ENCODE measurements around the gene SYT8. TPM values are rescaled to one million over a fixed set of nuclear protein-coding genes. Genes with fewer than 3 reads are reported as not detected.

SYT8 gene
- total RNA-seq, 2 donors from 2014 or later = 1.7 to 4.1 TPM

DNA sequence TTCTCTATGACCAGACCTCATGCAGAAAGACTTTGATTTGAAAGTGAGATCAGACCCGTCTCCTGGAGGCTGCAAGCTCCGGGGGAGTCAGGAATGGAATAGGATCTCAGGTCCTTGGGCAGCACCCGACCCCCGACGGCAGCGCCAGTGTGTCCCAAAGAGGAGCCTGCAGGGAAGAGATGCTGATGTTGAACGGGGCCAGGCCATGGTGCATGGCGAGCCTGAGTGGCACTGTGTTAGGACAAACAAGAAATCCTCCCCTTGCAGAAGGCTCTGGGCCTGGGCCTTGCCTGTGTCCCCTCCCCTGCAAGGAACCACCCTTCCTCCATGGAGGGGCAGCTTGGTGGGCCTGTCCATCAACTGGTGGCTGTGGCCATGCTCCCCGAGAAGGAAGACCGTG lies 20.1 kb upstream of the SYT8 start:
- WGBS = 82% methylated on average over 10 of the region's 10 CpGs
- H3K36me3 ChIP-seq = no peaks in the 10 kb centered on the region
- no peak for DNase-seq (ENCODE audit: low spot score)
- H3K27me3 ChIP-seq (replicated peaks; ENCODE audit: insufficient read depth) = no peaks in the 10 kb centered on the region
- TF ChIP-seq POLR2A (IDR thresholded peaks at IDR 0.05) = no peak
- TF ChIP-seq POLR2AphosphoS5 (IDR thresholded peaks at IDR 0.05) = no peak
- TF ChIP-seq, protein P1, sequence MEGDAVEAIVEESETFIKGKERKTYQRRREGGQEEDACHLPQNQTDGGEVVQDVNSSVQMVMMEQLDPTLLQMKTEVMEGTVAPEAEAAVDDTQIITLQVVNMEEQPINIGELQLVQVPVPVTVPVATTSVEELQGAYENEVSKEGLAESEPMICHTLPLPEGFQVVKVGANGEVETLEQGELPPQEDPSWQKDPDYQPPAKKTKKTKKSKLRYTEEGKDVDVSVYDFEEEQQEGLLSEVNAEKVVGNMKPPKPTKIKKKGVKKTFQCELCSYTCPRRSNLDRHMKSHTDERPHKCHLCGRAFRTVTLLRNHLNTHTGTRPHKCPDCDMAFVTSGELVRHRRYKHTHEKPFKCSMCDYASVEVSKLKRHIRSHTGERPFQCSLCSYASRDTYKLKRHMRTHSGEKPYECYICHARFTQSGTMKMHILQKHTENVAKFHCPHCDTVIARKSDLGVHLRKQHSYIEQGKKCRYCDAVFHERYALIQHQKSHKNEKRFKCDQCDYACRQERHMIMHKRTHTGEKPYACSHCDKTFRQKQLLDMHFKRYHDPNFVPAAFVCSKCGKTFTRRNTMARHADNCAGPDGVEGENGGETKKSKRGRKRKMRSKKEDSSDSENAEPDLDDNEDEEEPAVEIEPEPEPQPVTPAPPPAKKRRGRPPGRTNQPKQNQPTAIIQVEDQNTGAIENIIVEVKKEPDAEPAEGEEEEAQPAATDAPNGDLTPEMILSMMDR (IDR thresholded peaks at IDR 0.05) = no peak
- intact Hi-C loops (cut with DNase I) = no loop called here
- H3K9me3 ChIP-seq = no peaks in the 10 kb centered on the region
- H3K4me3 ChIP-seq = no peak overlapping the region
- H3K27ac ChIP-seq = no peak overlapping the region
- H3K4me1 ChIP-seq (replicated peaks) = no peaks in the 10 kb centered on the region

DNA sequence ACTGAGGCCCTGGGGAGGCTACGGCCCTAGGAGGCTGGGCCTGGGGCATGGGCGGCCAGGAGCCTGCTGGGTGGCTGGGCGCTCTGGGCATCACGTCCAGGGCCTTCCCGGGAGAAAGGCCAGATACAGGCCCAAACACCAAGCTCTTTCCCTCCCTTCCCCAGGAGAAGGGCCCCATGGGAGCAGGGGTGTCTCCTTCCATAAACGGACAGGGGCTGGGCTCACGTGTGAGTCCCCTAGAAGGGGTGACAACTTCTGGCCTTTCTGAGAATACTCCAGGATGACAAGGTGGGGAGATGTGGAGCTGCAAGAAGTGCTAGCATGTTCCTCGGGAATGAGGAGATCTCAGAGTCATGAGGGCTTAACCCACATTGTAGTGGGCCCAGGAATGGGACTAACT lies 19.5 kb upstream of the SYT8 start:
- no peak overlapping the region for H3K4me3 ChIP-seq
- no peaks in the 10 kb centered on the region for H3K36me3 ChIP-seq
- TF ChIP-seq, protein P1 (IDR thresholded peaks at IDR 0.05) = no peak
- TF ChIP-seq POLR2AphosphoS5 (IDR thresholded peaks at IDR 0.05) (no peak), POLR2A (IDR thresholded peaks at IDR 0.05) (no peak)
- H3K9me3 ChIP-seq = no peaks in the 10 kb centered on the region
- 93% methylated on average over 5 of the region's 8 CpGs for WGBS
- H3K27me3 ChIP-seq (replicated peaks; ENCODE audit: insufficient read depth) = no peaks in the 10 kb centered on the region
- DNase-seq (ENCODE audit: low spot score) = no peak
- no peak overlapping the region for H3K27ac ChIP-seq
- H3K4me1 ChIP-seq (replicated peaks) = no peaks in the 10 kb centered on the region
- intact Hi-C loops (cut with DNase I) = no loop called here

DNA sequence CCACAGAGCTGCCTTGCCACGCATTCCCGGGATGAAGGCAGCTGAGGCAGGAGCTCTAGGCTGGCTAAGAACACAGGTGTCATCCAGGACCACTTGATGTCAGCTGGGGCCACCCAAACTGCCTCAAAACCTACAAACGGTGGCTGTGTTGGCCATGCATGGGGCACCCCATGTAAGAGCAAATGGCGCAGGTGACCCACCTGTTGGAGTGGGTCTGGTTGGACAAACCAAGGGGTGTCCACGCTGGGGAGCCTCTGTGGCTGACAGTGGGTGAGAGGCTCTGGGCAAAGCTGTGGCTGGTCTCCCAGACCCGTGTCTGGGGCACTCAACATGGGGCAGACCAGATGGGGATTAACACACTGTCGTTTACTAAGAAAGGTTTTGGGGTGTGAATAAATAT lies 19.0 kb upstream of the SYT8 start:
- DNase-seq (ENCODE audit: low spot score) = no peak
- Histone ChIP-seq H3K27ac (no peak overlapping the region), H3K27me3 (replicated peaks; ENCODE audit: insufficient read depth) (no peaks in the 10 kb centered on the region), H3K4me3 (no peak overlapping the region), H3K36me3 (no peaks in the 10 kb centered on the region), H3K9me3 (no peaks in the 10 kb centered on the region), H3K4me1 (replicated peaks) (no peaks in the 10 kb centered on the region)
- TF ChIP-seq POLR2A (IDR thresholded peaks at IDR 0.05) = no peak
- TF ChIP-seq, protein P1 (IDR thresholded peaks at IDR 0.05) = no peak
- no peak for TF ChIP-seq POLR2AphosphoS5 (IDR thresholded peaks at IDR 0.05)
- intact Hi-C loops (cut with DNase I) = no loop called here
- WGBS = 92% methylated on average over 7 of the region's 7 CpGs

DNA sequence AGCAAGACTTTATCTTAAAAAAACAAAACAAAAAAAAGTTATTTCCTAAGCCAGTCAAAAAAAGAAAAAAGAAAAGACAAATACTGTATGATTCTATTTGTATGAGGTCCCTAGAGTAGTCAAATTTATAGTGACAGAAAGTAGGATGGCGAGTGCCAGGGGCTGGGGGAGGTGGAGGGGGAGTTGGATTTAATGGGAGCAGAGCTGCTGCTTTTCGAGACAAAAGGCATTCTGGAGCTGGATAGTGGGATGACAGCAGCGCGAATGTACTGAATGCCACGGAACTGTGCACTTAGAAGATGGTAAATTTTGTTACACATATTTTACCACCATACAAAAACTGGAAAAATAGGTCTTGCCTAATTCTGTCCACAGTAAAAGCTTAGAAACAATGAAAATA lies 17.8 kb upstream of the SYT8 start:
- no peak for TF ChIP-seq POLR2A (IDR thresholded peaks at IDR 0.05)
- TF ChIP-seq, protein P1 (IDR thresholded peaks at IDR 0.05) = no peak
- TF ChIP-seq POLR2AphosphoS5 (IDR thresholded peaks at IDR 0.05) = no peak
- no peaks in the 10 kb centered on the region for H3K9me3 ChIP-seq
- 57% methylated on average over 5 of the region's 5 CpGs for WGBS
- no peaks in the 10 kb centered on the region for H3K27me3 ChIP-seq (replicated peaks; ENCODE audit: insufficient read depth)
- no peak overlapping the region for H3K4me3 ChIP-seq
- intact Hi-C loops (cut with DNase I) = no loop called here
- H3K36me3 ChIP-seq = no peaks in the 10 kb centered on the region
- no peak for DNase-seq (ENCODE audit: low spot score)
- H3K27ac ChIP-seq = no peak overlapping the region
- no peaks in the 10 kb centered on the region for H3K4me1 ChIP-seq (replicated peaks)

DNA sequence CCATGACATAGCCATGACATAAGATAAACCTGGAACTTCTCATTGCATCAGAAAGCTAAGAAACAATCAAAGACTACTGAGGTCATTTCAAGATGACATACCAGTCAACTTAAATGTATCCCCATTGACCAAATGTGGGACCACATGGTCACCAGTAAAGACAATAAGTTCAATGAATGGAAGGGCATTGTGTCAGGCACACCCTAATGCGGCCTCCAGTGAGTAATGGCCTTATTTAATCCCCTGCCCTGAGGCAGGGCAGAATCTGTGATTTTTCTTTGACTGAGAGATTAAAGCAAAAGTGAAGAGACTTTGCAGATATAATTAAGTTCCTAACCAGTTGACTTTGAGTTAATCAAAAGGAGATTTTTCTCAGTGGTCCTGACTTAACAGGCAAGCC lies 17.3 kb upstream of the SYT8 start:
- H3K36me3 ChIP-seq = no peaks in the 10 kb centered on the region
- H3K4me3 ChIP-seq = no peak overlapping the region
- H3K9me3 ChIP-seq = no peaks in the 10 kb centered on the region
- WGBS = 87% methylated on average over 1 of the region's 1 CpG
- TF ChIP-seq POLR2AphosphoS5 (IDR thresholded peaks at IDR 0.05) (no peak), POLR2A (IDR thresholded peaks at IDR 0.05) (no peak)
- TF ChIP-seq, protein P1 (IDR thresholded peaks at IDR 0.05) = no peak
- no peak overlapping the region for H3K27ac ChIP-seq
- no peaks in the 10 kb centered on the region for H3K4me1 ChIP-seq (replicated peaks)
- intact Hi-C loops (cut with DNase I) = no loop called here
- no peak for DNase-seq (ENCODE audit: low spot score)
- no peaks in the 10 kb centered on the region for H3K27me3 ChIP-seq (replicated peaks; ENCODE audit: insufficient read depth)

Data from prostate gland (tissue), 2 donors.